Measurements from ENCODE around the gene HSD17B2. TPM values are rescaled to one million over a fixed set of nuclear protein-coding genes. Genes with fewer than 3 reads are reported as not detected.

The HSD17B2 gene
- total RNA-seq, 1 donor, result not detected

- no peak for DNase-seq (ENCODE audit: insufficient read length, low spot score, missing footprints)
- Histone ChIP-seq H3K4me3 (ENCODE audit: insufficient read depth, low read length) (no peak overlapping the region), H3K4me1 (ENCODE audit: insufficient read depth, low read length) (peaks cover 16% of the 10 kb centered on the region), H2AFZ (ENCODE audit: low read length) (no peak overlapping the region), H3K9me3 (ENCODE audit: low read depth, low read length) (no peaks in the 10 kb centered on the region), H3K79me2 (ENCODE audit: insufficient read depth, low read length) (no peaks in the 10 kb centered on the region), H3K4me2 (ENCODE audit: insufficient read depth, low read length) (no peak overlapping the region), H3K27me3 (ENCODE audit: insufficient read depth, low read length) (no peaks in the 10 kb centered on the region), H3K27ac (ENCODE audit: low read depth, low read length) (peak overlapping the region; percentile 4), H4K20me1 (ENCODE audit: insufficient read depth, low read length) (no peaks in the 10 kb centered on the region), H3K36me3 (ENCODE audit: insufficient read depth, low read length) (no peaks in the 10 kb centered on the region)
- TF ChIP-seq, protein P1, sequence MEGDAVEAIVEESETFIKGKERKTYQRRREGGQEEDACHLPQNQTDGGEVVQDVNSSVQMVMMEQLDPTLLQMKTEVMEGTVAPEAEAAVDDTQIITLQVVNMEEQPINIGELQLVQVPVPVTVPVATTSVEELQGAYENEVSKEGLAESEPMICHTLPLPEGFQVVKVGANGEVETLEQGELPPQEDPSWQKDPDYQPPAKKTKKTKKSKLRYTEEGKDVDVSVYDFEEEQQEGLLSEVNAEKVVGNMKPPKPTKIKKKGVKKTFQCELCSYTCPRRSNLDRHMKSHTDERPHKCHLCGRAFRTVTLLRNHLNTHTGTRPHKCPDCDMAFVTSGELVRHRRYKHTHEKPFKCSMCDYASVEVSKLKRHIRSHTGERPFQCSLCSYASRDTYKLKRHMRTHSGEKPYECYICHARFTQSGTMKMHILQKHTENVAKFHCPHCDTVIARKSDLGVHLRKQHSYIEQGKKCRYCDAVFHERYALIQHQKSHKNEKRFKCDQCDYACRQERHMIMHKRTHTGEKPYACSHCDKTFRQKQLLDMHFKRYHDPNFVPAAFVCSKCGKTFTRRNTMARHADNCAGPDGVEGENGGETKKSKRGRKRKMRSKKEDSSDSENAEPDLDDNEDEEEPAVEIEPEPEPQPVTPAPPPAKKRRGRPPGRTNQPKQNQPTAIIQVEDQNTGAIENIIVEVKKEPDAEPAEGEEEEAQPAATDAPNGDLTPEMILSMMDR (IDR thresholded peaks at IDR 0.05; ENCODE audit: extremely low read depth, low read depth, low read length), result no peak
Measured at GRCh38 chr16:82067042-82067803, 32.2 kb downstream of the HSD17B2 start.

- H2AFZ ChIP-seq (ENCODE audit: low read length), result no peak overlapping the region
- no peak for DNase-seq (ENCODE audit: insufficient read length, low spot score, missing footprints)
- no peaks in the 10 kb centered on the region for H3K27me3 ChIP-seq (ENCODE audit: insufficient read depth, low read length)
- no peaks in the 10 kb centered on the region for H3K9me3 ChIP-seq (ENCODE audit: low read depth, low read length)
- H4K20me1 ChIP-seq (ENCODE audit: insufficient read depth, low read length), result no peaks in the 10 kb centered on the region
- no peaks in the 10 kb centered on the region for H3K36me3 ChIP-seq (ENCODE audit: insufficient read depth, low read length)
- no peaks in the 10 kb centered on the region for H3K79me2 ChIP-seq (ENCODE audit: insufficient read depth, low read length)
- H3K4me3 ChIP-seq (ENCODE audit: insufficient read depth, low read length), result no peak overlapping the region
- no peak overlapping the region for H3K4me2 ChIP-seq (ENCODE audit: insufficient read depth, low read length)
- H3K27ac ChIP-seq (ENCODE audit: low read depth, low read length), result peak overlapping the region; percentile 4
- H3K4me1 ChIP-seq (ENCODE audit: insufficient read depth, low read length), result peaks cover 13% of the 10 kb centered on the region
- TF ChIP-seq, protein P1 (IDR thresholded peaks at IDR 0.05; ENCODE audit: extremely low read depth, low read depth, low read length), result no peak
Measured at GRCh38 chr16:82067804-82068325, 32.8 kb downstream of the HSD17B2 start.

- Histone ChIP-seq H3K27me3 (ENCODE audit: insufficient read depth, low read length) (no peaks in the 10 kb centered on the region), H2AFZ (ENCODE audit: low read length) (no peak overlapping the region), H3K27ac (ENCODE audit: low read depth, low read length) (peak overlapping the region; percentile 46), H4K20me1 (ENCODE audit: insufficient read depth, low read length) (no peaks in the 10 kb centered on the region), H3K36me3 (ENCODE audit: insufficient read depth, low read length) (no peaks in the 10 kb centered on the region), H3K79me2 (ENCODE audit: insufficient read depth, low read length) (no peaks in the 10 kb centered on the region), H3K4me1 (ENCODE audit: insufficient read depth, low read length) (peaks cover 13% of the 10 kb centered on the region), H3K4me2 (ENCODE audit: insufficient read depth, low read length) (peak overlapping the region; percentile 38), H3K4me3 (ENCODE audit: insufficient read depth, low read length) (no peak overlapping the region), H3K9me3 (ENCODE audit: low read depth, low read length) (no peaks in the 10 kb centered on the region)
- TF ChIP-seq, protein P1 (IDR thresholded peaks at IDR 0.05; ENCODE audit: extremely low read depth, low read depth, low read length), result no peak
- DNase-seq (ENCODE audit: insufficient read length, low spot score, missing footprints), result peak; percentile 82
Measured at GRCh38 chr16:82070656-82071369, 35.8 kb downstream of the HSD17B2 start.

DNA sequence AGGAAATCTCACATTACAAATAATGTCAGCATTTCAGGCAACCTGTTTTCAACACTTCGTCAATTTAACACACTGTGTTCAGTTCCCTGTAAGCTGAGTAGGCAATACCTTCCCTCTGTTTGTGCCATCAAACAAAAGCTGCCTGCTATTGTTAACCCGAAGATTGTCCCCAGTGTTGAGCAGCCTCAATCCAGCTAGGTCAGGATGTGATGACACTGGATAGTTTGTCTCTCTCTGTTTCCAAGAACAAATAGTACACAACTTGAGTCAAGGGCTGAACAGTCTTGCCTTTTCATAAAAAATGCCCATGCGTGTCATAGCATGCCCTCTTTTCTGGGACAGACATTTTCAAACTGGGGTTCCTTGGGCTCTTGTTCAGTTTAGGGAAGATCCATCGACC, 36.4 kb downstream of the HSD17B2 start:
- no peak overlapping the region for H3K4me2 ChIP-seq (ENCODE audit: insufficient read depth, low read length)
- no peaks in the 10 kb centered on the region for H4K20me1 ChIP-seq (ENCODE audit: insufficient read depth, low read length)
- H3K27ac ChIP-seq (ENCODE audit: low read depth, low read length), result peak overlapping the region; percentile 15
- H3K4me3 ChIP-seq (ENCODE audit: insufficient read depth, low read length), result no peak overlapping the region
- no peak for DNase-seq (ENCODE audit: insufficient read length, low spot score, missing footprints)
- no peaks in the 10 kb centered on the region for H3K27me3 ChIP-seq (ENCODE audit: insufficient read depth, low read length)
- no peaks in the 10 kb centered on the region for H3K36me3 ChIP-seq (ENCODE audit: insufficient read depth, low read length)
- TF ChIP-seq, protein P1 (IDR thresholded peaks at IDR 0.05; ENCODE audit: extremely low read depth, low read depth, low read length), result no peak
- H3K4me1 ChIP-seq (ENCODE audit: insufficient read depth, low read length), result peaks cover 13% of the 10 kb centered on the region
- H3K79me2 ChIP-seq (ENCODE audit: insufficient read depth, low read length), result no peaks in the 10 kb centered on the region
- H3K9me3 ChIP-seq (ENCODE audit: low read depth, low read length), result no peaks in the 10 kb centered on the region
- H2AFZ ChIP-seq (ENCODE audit: low read length), result no peak overlapping the region
